Measurements from ENCODE around the gene ZC3H8. TPM values are rescaled to one million over a fixed set of nuclear protein-coding genes. Genes with fewer than 3 reads are reported as not detected.
A peak's percentile ranks its signal among the peaks of the same experiment; 100 is the strongest.

Gene ZC3H8
- total RNA-seq, 1 experiment from 2014 or later = 13.1 TPM

GRCh38 chr2:112187805-112188596 is 66.8 kb downstream of the ZC3H8 start:
- H4K20me1 ChIP-seq (ENCODE audit: low read length) = no peaks in the 10 kb centered on the region
- ChIA-PET POLR2A (ENCODE audit: unreplicated experiment) (no interaction called here), CTCF (no interaction called here)
- TF ChIP-seq EZH2phosphoT487 (IDR thresholded peaks at IDR 0.05; ENCODE audit: borderline replicate concordance, low read length) (no peak), EZH2 (IDR thresholded peaks at IDR 0.05; ENCODE audit: low read length, unreplicated experiment) (no peak), CTCF (conservative IDR thresholded peaks at IDR 0.05; ENCODE audit: low read depth, low read length) (no peak)
- intact Hi-C loops (cut with micrococcal nuclease) = no loop called here
- no peak overlapping the region; the same call in 1 of the 2 replicates for H3K9ac ChIP-seq (ENCODE audit: low read length)
- ATAC-seq (peak; percentile 88), DNase-seq (peak; percentile 71)
- no peak overlapping the region for H3K4me3 ChIP-seq (ENCODE audit: low read length)
- H3K9me2 ChIP-seq (replicated peaks; ENCODE audit: low read length) = no peaks in the 10 kb centered on the region
- H2AFZ ChIP-seq (ENCODE audit: low read length) = peak overlapping the region; percentile 79
- H3K9me3 ChIP-seq (ENCODE audit: low read length) = no peaks in the 10 kb centered on the region
- H3K79me2 ChIP-seq (ENCODE audit: low read length) = no peaks in the 10 kb centered on the region
- peak overlapping the region; percentile 44; the same call in 1 of the 2 replicates for H3K4me2 ChIP-seq (ENCODE audit: low read length)
- peaks cover 12% of the 10 kb centered on the region for H3K4me1 ChIP-seq (ENCODE audit: insufficient read depth, low read length)
- H3K27me3 ChIP-seq (ENCODE audit: low read length) = no peaks in the 10 kb centered on the region
- BruUV-seq (replicated peaks) = no TSS peak
- H3K36me3 ChIP-seq (ENCODE audit: low read depth, low read length) = no peaks in the 10 kb centered on the region
- H3K27ac ChIP-seq (ENCODE audit: low read length) = peak overlapping the region; percentile 66
- H3F3A ChIP-seq (ENCODE audit: low read length, unreplicated experiment) = no peaks in the 10 kb centered on the region

- CTCF ChIA-PET = no interaction called here
- H2AFZ ChIP-seq (ENCODE audit: low read length) = no peak overlapping the region; the same call in 1 of the 2 replicates
- no peak for ATAC-seq
- no peak overlapping the region for H3K9ac ChIP-seq (ENCODE audit: low read length)
- H3K79me2 ChIP-seq (ENCODE audit: low read length) = no peaks in the 10 kb centered on the region
- H3F3A ChIP-seq (ENCODE audit: low read length, unreplicated experiment) = no peaks in the 10 kb centered on the region
- no TSS peak for BruUV-seq (replicated peaks)
- intact Hi-C loops (cut with micrococcal nuclease) = no loop called here
- TF ChIP-seq EZH2phosphoT487 (IDR thresholded peaks at IDR 0.05; ENCODE audit: borderline replicate concordance, low read length) (no peak), CTCF (conservative IDR thresholded peaks at IDR 0.05; ENCODE audit: low read depth, low read length) (no peak), EZH2 (IDR thresholded peaks at IDR 0.05; ENCODE audit: low read length, unreplicated experiment) (no peak)
- no peaks in the 10 kb centered on the region for H4K20me1 ChIP-seq (ENCODE audit: low read length)
- POLR2A ChIA-PET (ENCODE audit: unreplicated experiment) = no interaction called here
- H3K27me3 ChIP-seq (ENCODE audit: low read length) = no peaks in the 10 kb centered on the region
- H3K4me3 ChIP-seq (ENCODE audit: low read length) = no peak overlapping the region
- no peaks in the 10 kb centered on the region for H3K36me3 ChIP-seq (ENCODE audit: low read depth, low read length)
- no peak for DNase-seq
- no peaks in the 10 kb centered on the region for H3K9me2 ChIP-seq (replicated peaks; ENCODE audit: low read length)
- H3K9me3 ChIP-seq (ENCODE audit: low read length) = no peaks in the 10 kb centered on the region
- peaks cover 12% of the 10 kb centered on the region for H3K4me1 ChIP-seq (ENCODE audit: insufficient read depth, low read length)
- H3K27ac ChIP-seq (ENCODE audit: low read length) = peak overlapping the region; percentile 66; the same call in 1 of the 2 replicates
- H3K4me2 ChIP-seq (ENCODE audit: low read length) = 0 out of 2 replicates have a peak overlapping the region, but pooled peaks have one; percentile 44
Observed at GRCh38 chr2:112187046-112187715, 67.7 kb downstream of the ZC3H8 start.

GRCh38 chr2:112185131-112185530 is 69.7 kb downstream of the ZC3H8 start:
- H2AFZ ChIP-seq (ENCODE audit: low read length) = no peak overlapping the region
- H3K27me3 ChIP-seq (ENCODE audit: low read length) = no peaks in the 10 kb centered on the region
- no peak for ATAC-seq
- H3K4me2 ChIP-seq (ENCODE audit: low read length) = no peak overlapping the region
- no peaks in the 10 kb centered on the region for H3F3A ChIP-seq (ENCODE audit: low read length, unreplicated experiment)
- no peak for TF ChIP-seq EZH2phosphoT487 (IDR thresholded peaks at IDR 0.05; ENCODE audit: borderline replicate concordance, low read length)
- no peak for TF ChIP-seq CTCF (conservative IDR thresholded peaks at IDR 0.05; ENCODE audit: low read depth, low read length)
- no peak for TF ChIP-seq EZH2 (IDR thresholded peaks at IDR 0.05; ENCODE audit: low read length, unreplicated experiment)
- H3K79me2 ChIP-seq (ENCODE audit: low read length) = no peaks in the 10 kb centered on the region
- H3K4me1 ChIP-seq (ENCODE audit: insufficient read depth, low read length) = peaks cover 12% of the 10 kb centered on the region
- no peaks in the 10 kb centered on the region for H3K36me3 ChIP-seq (ENCODE audit: low read depth, low read length)
- no peak overlapping the region for H3K4me3 ChIP-seq (ENCODE audit: low read length)
- DNase-seq = no peak
- no peaks in the 10 kb centered on the region for H3K9me3 ChIP-seq (ENCODE audit: low read length)
- CTCF ChIA-PET = no interaction called here
- no peaks in the 10 kb centered on the region for H4K20me1 ChIP-seq (ENCODE audit: low read length)
- no peak overlapping the region for H3K9ac ChIP-seq (ENCODE audit: low read length)
- POLR2A ChIA-PET (ENCODE audit: unreplicated experiment) = no interaction called here
- H3K27ac ChIP-seq (ENCODE audit: low read length) = no peak overlapping the region
- H3K9me2 ChIP-seq (replicated peaks; ENCODE audit: low read length) = no peaks in the 10 kb centered on the region
- intact Hi-C loops (cut with micrococcal nuclease) = no loop called here
- BruUV-seq (replicated peaks) = no TSS peak
